CD4-positive, alpha-beta T cell treated with Interleukin-15 for 1 hour (primary cell): ENCODE measurements around the gene ATP6V1C2.
"Not testable (repeated sequence)": the region's sequence is repeated elsewhere in the genome, so short reads cannot be mapped to it uniquely, and the experiment has no call there.

Experiments
- DNase-seq: peaks from one replicate; pipeline ENCODE4 v3.0.0-alpha.2; 2020

ATP6V1C2 gene

DNA sequence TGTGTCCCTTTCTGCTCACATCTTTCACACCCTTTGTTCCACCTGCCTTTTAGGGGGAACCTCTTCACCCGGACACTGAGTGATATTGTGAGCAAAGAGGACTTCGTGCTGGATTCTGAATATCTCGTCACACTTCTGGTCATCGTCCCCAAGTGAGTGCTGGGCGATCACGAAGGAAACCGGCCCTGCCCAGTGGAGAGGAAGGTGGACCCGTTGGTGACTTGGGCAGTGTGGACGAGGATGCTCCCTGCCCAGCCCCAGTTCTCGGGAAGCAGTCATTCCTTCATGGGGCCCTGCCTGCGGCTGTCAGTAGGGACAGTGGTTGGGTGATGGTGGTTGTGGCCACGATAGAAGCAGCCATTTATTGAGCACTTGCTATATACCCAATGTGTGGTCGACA lies 50.4 kb downstream of the ATP6V1C2 start:
- DNase-seq, result no peak

DNA sequence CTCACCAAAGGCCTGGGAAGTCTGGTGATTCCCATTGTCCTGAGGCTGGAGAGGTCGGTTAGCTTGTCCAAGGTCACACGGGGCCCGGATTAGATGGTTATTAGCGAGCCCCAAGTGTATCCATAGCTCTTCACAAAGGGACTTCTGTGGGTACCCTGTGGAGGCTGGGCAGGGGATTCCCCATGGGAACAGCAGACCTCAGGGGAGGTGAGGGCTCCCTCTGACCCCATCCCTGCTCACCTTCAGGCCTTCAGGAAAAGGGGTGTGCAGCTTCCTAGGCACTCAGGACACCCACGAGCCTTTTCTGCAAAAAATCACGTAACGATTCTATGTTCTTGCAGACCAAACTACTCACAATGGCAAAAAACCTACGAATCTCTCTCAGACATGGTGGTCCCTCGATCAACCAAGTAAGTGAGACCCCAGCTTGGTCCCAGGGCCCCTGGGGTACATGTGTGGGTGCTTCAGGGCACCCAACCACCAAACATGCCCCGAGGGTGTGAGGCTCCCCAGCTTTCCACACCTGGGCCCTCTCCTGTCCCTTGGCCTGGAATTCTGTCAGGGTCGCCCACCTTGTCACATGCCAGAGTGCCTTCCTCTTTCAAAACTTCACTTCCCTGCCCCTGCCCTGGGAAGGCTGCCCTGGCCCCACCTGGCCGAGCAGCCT lies 50.9 kb downstream of the ATP6V1C2 start:
- no peak for DNase-seq

- DNase-seq, result no peak
Observed at GRCh38 chr2:10772868-10773215, 51.4 kb downstream of the ATP6V1C2 start.

GRCh38 chr2:10773821-10774341 lies 52.5 kb downstream of the ATP6V1C2 start:
- no peak for DNase-seq

DNA sequence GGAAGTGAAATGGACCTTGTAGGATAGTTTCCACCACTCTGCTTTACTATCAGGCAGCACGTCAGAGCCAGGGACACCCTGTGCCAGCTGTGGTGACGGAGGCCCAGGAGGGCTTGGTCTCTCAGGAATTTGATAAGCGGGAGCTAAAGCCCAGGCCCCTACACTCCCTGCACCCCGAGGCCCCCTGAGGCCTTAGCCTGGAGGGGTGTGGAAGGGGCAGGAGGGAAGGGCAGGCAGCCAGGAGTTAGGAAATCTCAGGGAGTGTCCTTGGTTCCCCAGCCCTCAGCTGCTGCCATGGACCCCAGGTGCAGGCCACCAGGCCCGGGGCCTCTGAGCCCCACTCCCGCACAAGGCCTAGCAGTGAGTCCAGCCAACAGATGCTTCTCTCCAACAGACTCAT lies 53.0 kb downstream of the ATP6V1C2 start:
- no peak for DNase-seq

DNA sequence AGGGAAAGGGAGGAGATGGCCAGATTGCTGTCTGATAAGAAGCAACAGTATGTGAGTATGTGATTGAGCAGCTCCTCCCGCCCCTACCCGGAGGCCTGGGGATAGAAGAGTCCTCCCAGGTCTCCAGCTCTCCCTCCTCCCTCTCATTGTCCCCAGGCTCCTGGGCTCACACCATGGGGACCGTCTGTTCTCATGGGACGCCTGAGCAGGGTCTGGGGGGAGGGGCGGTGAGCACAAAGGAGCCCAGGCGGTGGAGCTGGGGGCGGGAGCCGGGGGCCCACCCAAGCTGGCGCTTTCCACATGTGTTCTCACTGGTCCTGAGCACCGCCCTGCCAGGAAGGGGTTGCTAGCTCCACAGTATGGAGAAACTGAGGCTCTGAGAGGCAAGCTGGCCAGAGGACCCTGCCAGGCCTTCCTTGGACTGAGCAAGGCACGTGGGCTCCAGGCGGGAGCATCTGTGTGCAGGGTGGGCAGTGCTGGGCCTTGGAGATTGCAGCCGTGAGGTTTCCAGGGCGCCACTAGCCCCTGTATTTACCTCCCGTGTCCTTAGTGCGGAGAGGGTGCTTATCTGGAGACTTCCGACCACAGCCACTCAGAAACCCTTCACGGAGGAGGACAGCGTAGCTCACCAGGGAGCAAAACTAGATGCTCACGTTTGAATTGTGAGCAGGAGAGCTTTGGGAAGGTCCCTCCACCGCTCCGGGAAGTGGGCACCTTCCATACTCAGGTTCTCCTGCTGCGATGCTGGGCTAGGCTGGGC lies 53.8 kb downstream of the ATP6V1C2 start:
- no peak for DNase-seq

GRCh38 chr2:10775831-10776230 lies 54.4 kb downstream of the ATP6V1C2 start:
- DNase-seq, result no peak

DNA sequence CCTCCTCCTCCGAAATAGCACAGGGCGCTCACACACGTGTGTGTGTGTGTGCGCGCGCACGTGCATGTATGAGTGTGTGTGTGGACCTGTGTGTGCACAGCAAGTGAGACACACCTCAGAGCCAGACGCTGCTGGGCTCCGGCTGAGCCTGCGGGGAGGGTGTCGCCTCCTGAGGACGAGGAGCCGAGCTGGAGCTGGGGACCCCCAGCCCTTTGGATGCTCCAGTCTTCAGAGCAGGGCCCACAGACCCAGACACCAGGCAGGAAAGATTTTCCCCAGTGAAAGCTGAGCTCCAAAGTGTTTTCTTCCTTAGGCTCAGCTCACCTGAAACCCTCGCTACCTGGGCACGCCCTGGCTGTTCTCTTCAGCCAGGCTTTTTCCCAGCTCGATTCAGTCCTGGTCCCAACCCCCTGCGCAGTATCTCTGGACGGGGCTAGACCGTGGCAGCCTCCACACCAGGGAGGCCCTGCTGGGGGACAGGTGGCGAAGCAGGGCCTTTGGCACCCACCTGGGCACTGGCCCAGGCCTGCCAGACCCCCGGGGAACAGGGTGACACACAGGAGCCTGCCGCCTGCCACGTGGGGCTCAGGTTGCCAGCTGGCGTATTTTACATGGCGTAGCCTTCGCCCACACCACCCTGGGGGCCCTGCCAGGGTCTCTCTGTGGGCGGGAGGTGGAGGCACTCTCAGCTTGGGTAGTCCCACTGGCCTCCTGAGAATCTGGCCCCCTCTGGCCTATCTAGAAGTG lies 55.0 kb downstream of the ATP6V1C2 start:
- no peak for DNase-seq

- no peak for DNase-seq
Observed at GRCh38 chr2:10777111-10777841, 55.8 kb downstream of the ATP6V1C2 start.

DNA sequence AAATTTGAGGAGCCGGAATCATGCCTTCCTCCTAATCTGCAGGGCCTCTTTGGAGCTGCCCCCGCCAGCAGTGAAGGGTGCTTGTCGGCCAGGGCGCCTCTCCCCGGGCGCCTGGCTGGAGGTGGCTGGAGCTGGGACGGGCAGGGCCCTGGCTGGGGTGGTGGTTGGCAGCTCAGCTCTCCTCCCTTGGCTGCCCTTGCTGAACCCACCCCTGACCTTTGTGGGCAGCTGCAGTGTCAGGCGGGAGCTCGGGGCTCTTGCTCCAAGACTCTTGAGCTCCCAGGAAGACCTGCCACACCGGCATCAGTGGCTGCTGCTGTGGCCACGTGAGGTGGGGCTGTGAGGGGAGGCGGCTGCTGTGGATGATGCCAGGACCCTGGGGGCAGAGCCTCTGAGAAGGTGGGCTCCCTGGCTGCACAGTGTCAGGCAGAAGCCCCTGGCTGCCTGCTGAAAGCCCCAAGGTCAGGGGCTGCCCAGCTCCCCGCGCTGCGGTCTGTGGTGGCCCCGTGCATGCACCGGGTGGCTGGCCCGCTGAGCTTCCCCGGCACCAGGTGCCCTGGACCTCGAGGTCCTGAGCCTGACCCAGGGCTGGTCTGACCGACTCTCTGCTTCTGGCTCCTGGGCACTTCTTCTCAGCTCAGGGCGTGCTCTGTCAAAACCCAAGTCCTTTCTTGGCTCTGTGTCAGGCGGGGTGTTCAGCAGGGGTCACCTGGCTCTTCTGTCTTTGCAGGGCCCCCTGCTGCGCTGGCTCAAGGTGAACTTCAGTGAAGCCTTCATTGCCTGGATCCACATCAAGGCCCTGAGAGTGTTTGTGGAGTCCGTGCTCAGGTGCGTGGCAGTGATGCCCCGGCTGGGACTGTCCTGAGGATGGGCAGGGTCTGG lies 56.7 kb downstream of the ATP6V1C2 start:
- DNase-seq, result no peak

GRCh38 chr2:10778724-10779115 lies 57.3 kb downstream of the ATP6V1C2 start:
- DNase-seq, result no peak

- DNase-seq, result no peak
Observed at GRCh38 chr2:10779776-10780490, 58.5 kb downstream of the ATP6V1C2 start.

- no peak for DNase-seq
Observed at GRCh38 chr2:10780491-10780820, 59.0 kb downstream of the ATP6V1C2 start.

DNA sequence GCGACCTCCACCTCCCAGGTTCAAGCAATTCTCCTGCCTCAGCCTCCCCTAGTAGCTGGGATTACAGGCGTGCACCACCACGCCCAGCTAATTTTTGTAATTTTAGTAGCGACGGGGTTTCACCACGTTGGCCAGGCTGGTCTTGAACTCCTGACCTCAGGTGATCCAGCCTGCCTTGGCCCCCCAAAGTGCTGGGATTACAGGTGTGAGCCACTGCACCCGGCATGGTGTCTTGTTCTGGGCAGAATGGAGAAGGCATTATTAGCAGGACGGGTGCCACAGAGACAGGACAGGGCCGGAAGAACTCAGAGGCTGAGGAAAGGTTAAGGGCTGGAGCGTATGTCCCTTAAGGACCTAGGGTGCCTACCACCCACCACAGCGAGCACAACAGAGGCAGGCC lies 59.4 kb downstream of the ATP6V1C2 start:
- not testable (repeated sequence) for DNase-seq

GRCh38 chr2:10781746-10782145 lies 60.3 kb downstream of the ATP6V1C2 start:
- no peak for DNase-seq

GRCh38 chr2:10783421-10783820 lies 62.0 kb downstream of the ATP6V1C2 start:
- DNase-seq, result no peak

GRCh38 chr2:10784719-10785118 lies 63.3 kb downstream of the ATP6V1C2 start:
- no peak for DNase-seq

DNA sequence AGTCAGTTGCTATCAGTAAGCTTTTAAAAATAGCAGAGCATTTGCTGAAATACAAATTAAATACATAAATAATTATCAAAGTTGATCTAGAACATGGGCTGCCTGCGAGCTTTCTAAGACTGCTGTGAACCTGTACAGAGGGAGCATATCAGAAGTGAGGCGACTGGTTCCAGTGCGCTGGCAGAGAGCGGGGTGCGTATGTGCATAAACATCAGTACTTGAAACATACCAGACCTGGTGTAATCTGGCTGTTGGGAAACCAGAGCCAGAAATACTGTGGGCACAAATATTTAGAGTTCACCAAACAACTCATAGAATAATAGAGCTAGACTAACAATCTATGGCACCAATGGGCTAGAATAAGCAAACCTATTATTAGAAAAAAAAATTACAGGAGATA lies 63.8 kb downstream of the ATP6V1C2 start:
- DNase-seq, result no peak

DNA sequence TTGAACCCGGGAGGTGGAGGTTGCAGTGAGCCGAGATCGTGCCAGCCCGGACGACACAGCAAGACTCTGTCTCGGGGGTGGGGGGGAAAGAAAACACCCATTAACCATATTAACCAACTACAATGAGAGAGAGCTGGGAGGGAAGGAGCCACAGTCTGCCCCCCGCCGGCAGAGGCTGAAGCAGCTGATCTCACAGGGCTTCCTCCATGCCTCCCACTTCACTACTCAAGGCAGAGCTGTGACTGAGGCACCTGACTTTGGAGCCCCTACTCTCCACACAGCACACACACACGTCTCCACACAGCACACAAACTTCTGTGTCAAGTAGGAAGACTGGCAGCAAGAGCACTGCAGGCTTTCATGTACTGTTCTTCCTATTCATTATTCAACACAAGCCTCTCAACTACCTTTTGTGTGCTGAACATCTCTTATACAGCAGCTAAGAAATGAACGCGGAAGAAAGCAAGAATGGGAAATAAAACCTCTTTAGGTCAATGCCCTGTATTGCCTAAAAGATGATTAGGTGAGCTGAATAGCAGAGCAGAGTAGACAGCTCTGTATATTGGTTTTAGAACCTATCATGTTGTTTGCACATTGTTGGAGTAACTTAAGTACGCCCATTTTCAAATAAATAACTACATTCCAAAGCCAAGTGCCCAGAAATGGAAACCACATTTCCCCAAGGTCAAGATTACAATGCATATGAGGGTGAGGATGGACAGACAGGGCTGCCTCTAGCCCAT lies 65.0 kb downstream of the ATP6V1C2 start:
- no peak for DNase-seq

DNA sequence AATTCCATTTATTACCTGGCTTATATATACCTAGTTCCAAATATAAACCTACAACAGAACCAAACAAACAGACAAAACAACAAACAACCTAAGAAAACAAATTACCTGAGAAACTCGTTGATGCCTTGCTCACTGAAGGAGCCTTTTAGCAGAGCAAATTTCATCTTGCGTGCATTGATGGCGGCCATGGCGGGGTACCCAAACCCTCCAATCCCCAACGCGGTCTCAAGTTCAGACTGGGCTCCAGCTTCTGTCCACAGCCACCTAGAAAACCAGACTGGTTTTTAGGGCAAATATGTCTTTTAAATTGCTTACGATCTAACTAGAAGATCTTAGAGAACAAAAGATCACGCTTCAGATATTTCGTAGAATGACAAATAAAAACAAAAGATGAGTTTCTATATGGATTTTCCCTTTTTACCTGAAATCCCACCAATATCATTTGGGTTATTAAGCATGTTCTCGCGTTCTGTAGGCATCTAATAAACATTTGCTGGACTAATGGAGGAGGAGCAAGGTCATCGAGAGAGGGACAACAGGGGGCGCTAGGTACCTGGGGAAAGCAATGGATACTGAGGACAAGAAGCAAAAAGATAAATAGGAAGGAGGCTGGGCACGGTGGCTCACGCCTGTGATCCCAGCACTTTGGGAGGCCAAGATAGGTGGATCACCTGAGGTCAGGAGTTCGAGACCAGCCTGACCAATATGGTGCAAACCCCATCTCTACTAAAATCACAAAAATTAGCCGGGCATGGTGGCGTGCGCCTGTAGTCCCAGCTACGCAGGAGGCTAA lies 65.9 kb downstream of the ATP6V1C2 start:
- DNase-seq, result no peak
